ENCODE results near the gene MUSK. TPM values are rescaled to one million over a fixed set of nuclear protein-coding genes. Genes with fewer than 3 reads are reported as not detected.

MUSK gene
- total RNA-seq, 4 donors from 2014 or later: 2.2 to 5.6 (median 2.7) TPM; not detected in 1

GRCh38 chr9:110835404-110835803 lies 166.8 kb downstream of the MUSK start:
- in situ Hi-C loops (cut with MboI; ENCODE audit: low pct_ligation_motif_present in 1 of 4, low pct_unique_long_range_greater_than_20kb in 1 of 4, low sequenced_read_pairs in 3 of 4) (no loop called here), intact Hi-C loops (cut with DNase I; ENCODE audit: low total_unique reads) (no loop called here)
- Histone ChIP-seq H3K36me3 (no peaks in the 10 kb centered on the region), H3K4me1 (no peaks in the 10 kb centered on the region), H3K27me3 (no peaks in the 10 kb centered on the region), H3K9me3 (no peaks in the 10 kb centered on the region), H3K27ac (no peak overlapping the region), H3K4me3 (no peak overlapping the region)
- WGBS, 2 donors (ENCODE audit: low coverage in 1 of 2): 71 to 81% methylated on average over 3 of the region's 3 CpGs
- TF ChIP-seq EP300 (IDR thresholded peaks at IDR 0.05; ENCODE audit: low read depth): no peak
- TF ChIP-seq POLR2A (IDR thresholded peaks at IDR 0.05): no peak
- TF ChIP-seq CTCF (IDR thresholded peaks at IDR 0.05): no peak
- TF ChIP-seq POLR2AphosphoS5 (IDR thresholded peaks at IDR 0.05): no peak
- DNase-seq: no peak

GRCh38 chr9:110835859-110836271 lies 167.3 kb downstream of the MUSK start:
- Histone ChIP-seq H3K9me3 (no peaks in the 10 kb centered on the region), H3K27me3 (no peaks in the 10 kb centered on the region), H3K36me3 (no peaks in the 10 kb centered on the region), H3K4me1 (no peaks in the 10 kb centered on the region), H3K27ac (no peak overlapping the region), H3K4me3 (no peak overlapping the region)
- 63 to 73% methylated on average over 1 of the region's 1 CpG for WGBS, 2 donors (ENCODE audit: low coverage in 1 of 2)
- in situ Hi-C loops (cut with MboI; ENCODE audit: low pct_ligation_motif_present in 1 of 4, low pct_unique_long_range_greater_than_20kb in 1 of 4, low sequenced_read_pairs in 3 of 4): no loop called here
- intact Hi-C loops (cut with DNase I; ENCODE audit: low total_unique reads): no loop called here
- DNase-seq: no peak
- TF ChIP-seq POLR2A (IDR thresholded peaks at IDR 0.05) (no peak), CTCF (IDR thresholded peaks at IDR 0.05) (no peak)

GRCh38 chr9:110837401-110838005 lies 168.9 kb downstream of the MUSK start:
- intact Hi-C loops (cut with DNase I; ENCODE audit: low total_unique reads): no loop called here
- Histone ChIP-seq H3K4me3 (no peak overlapping the region), H3K4me1 (no peaks in the 10 kb centered on the region), H3K27ac (no peak overlapping the region), H3K27me3 (no peaks in the 10 kb centered on the region), H3K9me3 (no peaks in the 10 kb centered on the region), H3K36me3 (no peaks in the 10 kb centered on the region)
- in situ Hi-C loops (cut with MboI; ENCODE audit: low pct_ligation_motif_present in 1 of 4, low pct_unique_long_range_greater_than_20kb in 1 of 4, low sequenced_read_pairs in 3 of 4): no loop called here
- TF ChIP-seq EP300 (IDR thresholded peaks at IDR 0.05; ENCODE audit: low read depth): no peak
- WGBS, 2 donors (ENCODE audit: low coverage in 1 of 2): 80 to 87% methylated on average over 2 of the region's 2 CpGs
- no peak for DNase-seq

GRCh38 chr9:110842169-110842568 lies 173.6 kb downstream of the MUSK start:
- no peaks in the 10 kb centered on the region for H3K27me3 ChIP-seq
- no peak overlapping the region for H3K27ac ChIP-seq
- WGBS, 2 donors (ENCODE audit: low coverage in 1 of 2): 88 to 90% methylated on average over 2 to 9 of the region's 9 CpGs
- no peaks in the 10 kb centered on the region for H3K9me3 ChIP-seq
- H3K36me3 ChIP-seq: no peaks in the 10 kb centered on the region
- intact Hi-C loops (cut with DNase I; ENCODE audit: low total_unique reads) (no loop called here), in situ Hi-C loops (cut with MboI; ENCODE audit: low pct_ligation_motif_present in 1 of 4, low pct_unique_long_range_greater_than_20kb in 1 of 4, low sequenced_read_pairs in 3 of 4) (no loop called here)
- no peak overlapping the region for H3K4me3 ChIP-seq
- TF ChIP-seq POLR2AphosphoS5 (IDR thresholded peaks at IDR 0.05) (no peak), CTCF (IDR thresholded peaks at IDR 0.05) (no peak), POLR2A (IDR thresholded peaks at IDR 0.05) (no peak), EP300 (IDR thresholded peaks at IDR 0.05; ENCODE audit: low read depth) (no peak)
- no peaks in the 10 kb centered on the region for H3K4me1 ChIP-seq
- no peak for DNase-seq

GRCh38 chr9:110842986-110843385 lies 174.4 kb downstream of the MUSK start:
- Histone ChIP-seq H3K36me3 (no peaks in the 10 kb centered on the region), H3K4me3 (no peak overlapping the region), H3K9me3 (no peaks in the 10 kb centered on the region), H3K27me3 (no peaks in the 10 kb centered on the region), H3K27ac (no peak overlapping the region), H3K4me1 (no peaks in the 10 kb centered on the region)
- TF ChIP-seq CTCF (IDR thresholded peaks at IDR 0.05) (no peak), EP300 (IDR thresholded peaks at IDR 0.05; ENCODE audit: low read depth) (no peak), POLR2AphosphoS5 (IDR thresholded peaks at IDR 0.05) (no peak), POLR2A (IDR thresholded peaks at IDR 0.05) (no peak)
- in situ Hi-C loops (cut with MboI; ENCODE audit: low pct_ligation_motif_present in 1 of 4, low pct_unique_long_range_greater_than_20kb in 1 of 4, low sequenced_read_pairs in 3 of 4) (no loop called here), intact Hi-C loops (cut with DNase I; ENCODE audit: low total_unique reads) (no loop called here)
- 53 to 75% methylated on average over 2 to 3 of the region's 3 CpGs for WGBS, 2 donors (ENCODE audit: low coverage in 1 of 2)
- DNase-seq: no peak

Measured in transverse colon (tissue), 4 donors.